ENCODE results near the gene FBN2. TPM values are rescaled to one million over a fixed set of nuclear protein-coding genes. Genes with fewer than 3 reads are reported as not detected.

The FBN2 gene
- total and polyA plus RNA-seq, 2 donors (not counting 1 experiment from before 2014, with no cell fraction given): 43.1 to 80.1 TPM

DNA sequence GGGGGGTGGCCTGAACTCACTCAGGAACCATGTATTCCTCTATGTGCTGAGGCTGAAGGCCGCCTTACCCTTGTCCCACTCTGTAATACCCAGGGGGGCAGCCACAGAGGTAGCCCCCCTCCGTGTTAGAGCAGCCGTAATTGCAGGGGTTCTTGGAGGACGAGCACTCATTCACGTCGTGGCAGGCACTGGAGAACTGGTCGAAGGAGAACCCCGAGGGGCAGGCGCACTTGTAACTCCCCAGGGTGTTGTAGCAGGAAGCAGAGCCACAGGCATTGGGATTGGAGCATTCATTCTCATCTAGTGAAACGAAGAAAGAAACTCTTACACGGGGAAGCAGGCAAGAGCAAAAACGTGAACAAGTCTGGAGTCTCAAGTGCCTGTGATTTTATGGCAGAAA, 274.7 kb downstream of the FBN2 start:
- no peak overlapping the region for H3K27ac ChIP-seq (ENCODE audit: insufficient read depth, low read length)
- H3K4me2 ChIP-seq (ENCODE audit: extremely low read depth, insufficient read depth, low read length): no peak overlapping the region
- no peaks in the 10 kb centered on the region for H3K79me2 ChIP-seq (ENCODE audit: control insufficient read depth, insufficient read depth, low read length)
- H3K36me3 ChIP-seq (ENCODE audit: control insufficient read depth, insufficient read depth, low read length): peaks cover 2% of the 10 kb centered on the region
- H3K4me3 ChIP-seq (replicated peaks in 1 of 4; ENCODE audit: control extremely low read depth in 1 of 4, insufficient read depth in 1 of 4, low read depth in 3 of 4, low read length in 4 of 4): no peak overlapping the region
- H3K27me3 ChIP-seq (ENCODE audit: control insufficient read depth, insufficient read depth, low read length): no peaks in the 10 kb centered on the region
- TF ChIP-seq EZH2 (IDR thresholded peaks at IDR 0.05; ENCODE audit: low read length, missing control alignments): no peak
- no peak for TF ChIP-seq CTCF (conservative IDR thresholded peaks at IDR 0.05 in 1 of 2, IDR thresholded peaks at IDR 0.05 in 1 of 2; ENCODE audit: low read depth in 1 of 2, low read length in 2 of 2)
- no peak for DNase-seq (ENCODE audit: low read depth in 2 of 2)
- no peaks in the 10 kb centered on the region for H3K4me1 ChIP-seq (ENCODE audit: control insufficient read depth, extremely low read depth, insufficient read depth, low read length)
- no peaks in the 10 kb centered on the region for H4K20me1 ChIP-seq (ENCODE audit: control insufficient read depth, extremely low read depth, insufficient read depth, low read length)
- H3K9me3 ChIP-seq (ENCODE audit: control insufficient read depth, insufficient read depth, low read depth, low read length): no peaks in the 10 kb centered on the region
- no peak overlapping the region for H2AFZ ChIP-seq (ENCODE audit: low read length)
- H3K9ac ChIP-seq (ENCODE audit: insufficient read depth, low read length): no peak overlapping the region

DNA sequence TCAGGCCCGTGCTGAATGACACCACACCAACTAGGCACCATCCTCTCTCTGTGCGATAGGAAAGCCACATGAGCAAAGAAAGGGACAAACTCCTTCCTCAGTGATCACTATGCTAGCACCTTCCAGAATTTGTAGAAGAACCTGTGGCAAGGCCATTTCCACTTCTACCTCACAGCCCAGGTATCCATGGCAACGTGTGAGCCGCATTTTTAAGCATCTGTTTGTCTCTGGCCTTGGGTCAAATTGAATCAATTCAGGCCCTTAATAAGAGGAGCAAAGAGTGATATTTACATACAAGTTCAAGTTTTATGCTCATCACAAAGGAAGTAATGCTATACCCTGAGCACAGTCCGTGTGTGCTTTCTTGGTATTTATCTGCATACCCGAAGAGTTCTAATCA, 275.1 kb downstream of the FBN2 start:
- Histone ChIP-seq H3K36me3 (ENCODE audit: control insufficient read depth, insufficient read depth, low read length) (peaks cover 2% of the 10 kb centered on the region), H3K4me3 (replicated peaks in 1 of 4; ENCODE audit: control extremely low read depth in 1 of 4, insufficient read depth in 1 of 4, low read depth in 3 of 4, low read length in 4 of 4) (no peak overlapping the region), H4K20me1 (ENCODE audit: control insufficient read depth, extremely low read depth, insufficient read depth, low read length) (no peaks in the 10 kb centered on the region), H3K27ac (ENCODE audit: insufficient read depth, low read length) (no peak overlapping the region), H3K79me2 (ENCODE audit: control insufficient read depth, insufficient read depth, low read length) (no peaks in the 10 kb centered on the region), H3K9ac (ENCODE audit: insufficient read depth, low read length) (no peak overlapping the region), H3K4me2 (ENCODE audit: extremely low read depth, insufficient read depth, low read length) (no peak overlapping the region), H3K9me3 (ENCODE audit: control insufficient read depth, insufficient read depth, low read depth, low read length) (no peaks in the 10 kb centered on the region), H3K27me3 (ENCODE audit: control insufficient read depth, insufficient read depth, low read length) (no peaks in the 10 kb centered on the region), H3K4me1 (ENCODE audit: control insufficient read depth, extremely low read depth, insufficient read depth, low read length) (no peaks in the 10 kb centered on the region), H2AFZ (ENCODE audit: low read length) (no peak overlapping the region)
- DNase-seq (ENCODE audit: low read depth in 2 of 2): no peak
- TF ChIP-seq EZH2 (IDR thresholded peaks at IDR 0.05; ENCODE audit: low read length, missing control alignments): no peak
- TF ChIP-seq CTCF (conservative IDR thresholded peaks at IDR 0.05 in 1 of 2, IDR thresholded peaks at IDR 0.05 in 1 of 2; ENCODE audit: low read depth in 1 of 2, low read length in 2 of 2): no peak

DNA sequence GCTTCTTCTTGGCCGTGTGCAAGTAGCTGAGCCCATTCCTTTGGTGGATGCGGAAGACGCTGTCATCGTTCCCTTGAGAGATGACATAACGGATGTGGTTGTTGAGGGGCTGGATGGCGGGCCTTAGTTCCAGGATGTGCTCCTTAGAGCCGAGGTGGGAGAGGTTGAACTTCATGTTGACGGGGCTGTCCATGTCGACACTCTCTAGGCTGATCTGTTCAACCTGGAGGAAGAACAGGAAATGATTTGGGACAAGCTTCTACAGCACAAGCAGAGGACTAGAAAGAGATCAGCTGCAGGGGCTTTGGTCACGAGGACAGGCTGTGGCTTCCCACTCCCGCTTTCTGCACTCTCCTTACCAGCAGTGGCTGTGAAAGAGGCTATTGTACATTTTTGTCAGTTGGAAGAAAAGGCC, 278.4 kb downstream of the FBN2 start:
- H3K4me1 ChIP-seq (ENCODE audit: control insufficient read depth, extremely low read depth, insufficient read depth, low read length): no peaks in the 10 kb centered on the region
- H3K79me2 ChIP-seq (ENCODE audit: control insufficient read depth, insufficient read depth, low read length): no peaks in the 10 kb centered on the region
- H4K20me1 ChIP-seq (ENCODE audit: control insufficient read depth, extremely low read depth, insufficient read depth, low read length): no peaks in the 10 kb centered on the region
- H3K27me3 ChIP-seq (ENCODE audit: control insufficient read depth, insufficient read depth, low read length): no peaks in the 10 kb centered on the region
- no peak overlapping the region for H3K27ac ChIP-seq (ENCODE audit: insufficient read depth, low read length)
- no peak for DNase-seq (ENCODE audit: low read depth in 2 of 2)
- TF ChIP-seq EZH2 (IDR thresholded peaks at IDR 0.05; ENCODE audit: low read length, missing control alignments) (no peak), CTCF (conservative IDR thresholded peaks at IDR 0.05 in 1 of 2, IDR thresholded peaks at IDR 0.05 in 1 of 2; ENCODE audit: low read depth in 1 of 2, low read length in 2 of 2) (no peak)
- no peak overlapping the region for H3K4me3 ChIP-seq (replicated peaks in 1 of 4; ENCODE audit: control extremely low read depth in 1 of 4, insufficient read depth in 1 of 4, low read depth in 3 of 4, low read length in 4 of 4)
- no peak overlapping the region for H3K9ac ChIP-seq (ENCODE audit: insufficient read depth, low read length)
- no peak overlapping the region for H3K4me2 ChIP-seq (ENCODE audit: extremely low read depth, insufficient read depth, low read length)
- H3K36me3 ChIP-seq (ENCODE audit: control insufficient read depth, insufficient read depth, low read length): peaks cover 2% of the 10 kb centered on the region
- H2AFZ ChIP-seq (ENCODE audit: low read length): no peak overlapping the region
- no peaks in the 10 kb centered on the region for H3K9me3 ChIP-seq (ENCODE audit: control insufficient read depth, insufficient read depth, low read depth, low read length)

Data from fibroblast of lung (primary cell).